HT1080 (cell line): Measurements from ENCODE around the gene NDUFS6. TPM values are rescaled to one million over a fixed set of nuclear protein-coding genes. Genes with fewer than 3 reads are reported as not detected.
"Not testable (repeated sequence)": the region's sequence is repeated elsewhere in the genome, so short reads cannot be mapped to it uniquely, and the experiment has no call there.

ENCODE experiments used
- DNase-seq: peaks from one replicate; pipeline ENCODE4 v3.0.0-alpha.2; 2015; ENCODE audit warnings: low read depth
- total RNA-seq: library from RNA; depleted of rRNA; stranded (reverse); fragments of >200 nt; shearing (Covaris generic); gene quantifications from 2 replicates; pipeline ENCODE4 v1.2.3, GENCODE V29; 2014

NDUFS6 gene
- total RNA-seq, 1 experiment from 2014 or later, result 102 TPM

- DNase-seq, result no peak
These were observed 4.7 kb upstream of the NDUFS6 start for GRCh38 chr5:1796371-1797102.

GRCh38 chr5:1797103-1797800 is 4.0 kb upstream of the NDUFS6 start:
- no peak for DNase-seq

GRCh38 chr5:1797855-1798254 is 3.4 kb upstream of the NDUFS6 start:
- no peak for DNase-seq

- DNase-seq, result not testable (repeated sequence)
These were observed 2.6 kb upstream of the NDUFS6 start for GRCh38 chr5:1798589-1798988.

- peak; percentile 38 for DNase-seq
These were observed 2.1 kb upstream of the NDUFS6 start for GRCh38 chr5:1799110-1799601.

GRCh38 chr5:1799602-1800471 is 1.4 kb upstream of the NDUFS6 start, which contains the start of gene MRPL36:
MRPL36 (minus strand) TSS chr5:1799837; CDS start chr5:1798935, 902 bp downstream.
- peak; percentile 91 for DNase-seq

GRCh38 chr5:1800472-1801221 is 560 bp upstream of the NDUFS6 start:
- DNase-seq, result peak; percentile 24

GRCh38 chr5:1801967-1802295 is 724 bp downstream of the NDUFS6 start:
- DNase-seq, result peak; percentile 30

GRCh38 chr5:1803192-1803591 is 2.0 kb downstream of the NDUFS6 start:
- no peak for DNase-seq

- no peak for DNase-seq
These were observed 2.9 kb downstream of the NDUFS6 start for GRCh38 chr5:1804001-1804690.

GRCh38 chr5:1805326-1805725 is 4.1 kb downstream of the NDUFS6 start:
- DNase-seq, result no peak

- DNase-seq, result no peak
These were observed 4.5 kb downstream of the NDUFS6 start for GRCh38 chr5:1805736-1806135.

GRCh38 chr5:1806199-1806598 is 5.0 kb downstream of the NDUFS6 start:
- DNase-seq, result no peak

- DNase-seq, result no peak
These were observed 5.8 kb downstream of the NDUFS6 start for GRCh38 chr5:1806974-1807373.

- DNase-seq, result no peak
These were observed 6.4 kb downstream of the NDUFS6 start for GRCh38 chr5:1807451-1808185.

- peak; percentile 35 for DNase-seq
These were observed 7.2 kb downstream of the NDUFS6 start for GRCh38 chr5:1808439-1808838.

GRCh38 chr5:1809416-1810035 is 8.3 kb downstream of the NDUFS6 start:
- DNase-seq, result no peak

GRCh38 chr5:1810581-1811101 is 9.4 kb downstream of the NDUFS6 start:
- no peak for DNase-seq
